ENCODE measurements around the gene NSDHL. TPM values are rescaled to one million over a fixed set of nuclear protein-coding genes. Genes with fewer than 3 reads are reported as not detected.
A peak's percentile ranks its signal among the peaks of the same experiment; 100 is the strongest.

NSDHL gene
- total and polyA plus RNA-seq, 7 donors, result 5.3 to 18.7 (median 9.1) TPM

DNA sequence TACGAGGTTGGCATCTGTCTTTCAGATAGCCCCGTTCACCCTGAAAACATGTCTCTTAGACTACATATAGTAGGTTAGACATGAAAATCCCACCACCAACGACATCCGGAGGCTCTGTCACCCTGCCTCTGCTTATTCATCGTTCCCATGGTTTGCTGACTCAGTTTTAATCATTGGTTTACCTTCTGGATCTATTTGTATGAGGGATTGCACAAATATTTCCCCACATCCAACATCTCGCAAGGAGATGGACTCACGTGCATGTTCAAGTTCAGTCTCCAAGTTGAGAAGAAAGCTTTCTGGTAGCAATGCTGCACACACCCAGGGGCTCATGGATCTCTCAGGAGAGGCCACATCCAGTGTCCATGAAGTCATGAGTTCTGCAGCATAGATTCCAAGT lies 11.1 kb upstream of the NSDHL start:
- DNase-seq (no peak), ATAC-seq (no peak)
- no peaks in the 10 kb centered on the region for H3K4me1 ChIP-seq
- H3K27ac ChIP-seq, result no peak overlapping the region
- 76 to 87% (median 85%) methylated on average over 7 of the region's 7 CpGs for WGBS, 3 donors
- TF ChIP-seq, protein P1, sequence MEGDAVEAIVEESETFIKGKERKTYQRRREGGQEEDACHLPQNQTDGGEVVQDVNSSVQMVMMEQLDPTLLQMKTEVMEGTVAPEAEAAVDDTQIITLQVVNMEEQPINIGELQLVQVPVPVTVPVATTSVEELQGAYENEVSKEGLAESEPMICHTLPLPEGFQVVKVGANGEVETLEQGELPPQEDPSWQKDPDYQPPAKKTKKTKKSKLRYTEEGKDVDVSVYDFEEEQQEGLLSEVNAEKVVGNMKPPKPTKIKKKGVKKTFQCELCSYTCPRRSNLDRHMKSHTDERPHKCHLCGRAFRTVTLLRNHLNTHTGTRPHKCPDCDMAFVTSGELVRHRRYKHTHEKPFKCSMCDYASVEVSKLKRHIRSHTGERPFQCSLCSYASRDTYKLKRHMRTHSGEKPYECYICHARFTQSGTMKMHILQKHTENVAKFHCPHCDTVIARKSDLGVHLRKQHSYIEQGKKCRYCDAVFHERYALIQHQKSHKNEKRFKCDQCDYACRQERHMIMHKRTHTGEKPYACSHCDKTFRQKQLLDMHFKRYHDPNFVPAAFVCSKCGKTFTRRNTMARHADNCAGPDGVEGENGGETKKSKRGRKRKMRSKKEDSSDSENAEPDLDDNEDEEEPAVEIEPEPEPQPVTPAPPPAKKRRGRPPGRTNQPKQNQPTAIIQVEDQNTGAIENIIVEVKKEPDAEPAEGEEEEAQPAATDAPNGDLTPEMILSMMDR (IDR thresholded peaks at IDR 0.05), result no peak
- H3K36me3 ChIP-seq (ENCODE audit: insufficient read depth in 1 of 2, low read depth in 1 of 2), result no peaks in the 10 kb centered on the region
- H3K9me3 ChIP-seq, result no peaks in the 10 kb centered on the region
- H3K27me3 ChIP-seq (ENCODE audit: insufficient read depth in 3 of 3, low read length in 2 of 3), result peaks cover 0 to 16% (median 0%) of the 10 kb centered on the region in 3 donors
- no peak overlapping the region for H3K4me3 ChIP-seq
- intact Hi-C loops (cut with DNase I), result no loop called here

DNA sequence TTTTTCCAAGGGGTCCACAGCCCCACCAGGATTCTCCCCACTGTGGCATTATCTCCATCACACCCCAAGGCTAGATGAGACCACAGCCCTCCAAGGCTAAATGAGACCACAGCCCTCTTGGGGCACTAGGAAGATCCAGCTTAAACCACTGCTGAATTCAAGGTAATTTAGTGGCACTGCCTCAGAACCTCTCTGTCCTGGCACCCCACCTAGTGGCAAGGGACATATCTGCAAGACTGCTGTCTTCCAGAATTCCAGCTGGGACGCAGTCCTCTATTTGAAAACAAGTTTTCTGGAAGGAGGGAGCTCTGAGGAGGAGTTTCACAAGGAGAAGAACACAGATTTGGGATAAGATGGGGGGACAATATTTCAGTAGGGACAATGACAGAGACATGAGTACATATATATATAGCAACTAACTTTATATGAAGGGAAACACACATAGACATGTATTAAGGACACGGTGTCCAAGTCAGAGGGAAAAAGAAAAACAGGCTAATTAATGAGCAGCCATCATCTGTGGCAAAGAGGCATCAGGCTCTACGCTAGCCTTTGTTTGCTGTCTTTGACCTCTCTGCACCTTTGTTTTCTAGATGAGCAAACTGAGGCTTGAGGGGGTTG lies 9.6 kb upstream of the NSDHL start:
- WGBS, 3 donors, result 46 to 51% (median 46%) methylated on average over 3 of the region's 3 CpGs
- no peak for DNase-seq
- Histone ChIP-seq H3K36me3 (ENCODE audit: insufficient read depth in 1 of 2, low read depth in 1 of 2) (no peaks in the 10 kb centered on the region), H3K4me3 (no peak overlapping the region), H3K27ac (no peak overlapping the region), H3K9me3 (no peaks in the 10 kb centered on the region), H3K4me1 (no peaks in the 10 kb centered on the region), H3K27me3 (ENCODE audit: insufficient read depth in 3 of 3, low read length in 2 of 3) (peaks cover 0 to 19% (median 0%) of the 10 kb centered on the region in 3 donors)
- intact Hi-C loops (cut with DNase I), result no loop called here
- ATAC-seq, result no peak
- TF ChIP-seq, protein P1 (IDR thresholded peaks at IDR 0.05), result peak; percentile 47

DNA sequence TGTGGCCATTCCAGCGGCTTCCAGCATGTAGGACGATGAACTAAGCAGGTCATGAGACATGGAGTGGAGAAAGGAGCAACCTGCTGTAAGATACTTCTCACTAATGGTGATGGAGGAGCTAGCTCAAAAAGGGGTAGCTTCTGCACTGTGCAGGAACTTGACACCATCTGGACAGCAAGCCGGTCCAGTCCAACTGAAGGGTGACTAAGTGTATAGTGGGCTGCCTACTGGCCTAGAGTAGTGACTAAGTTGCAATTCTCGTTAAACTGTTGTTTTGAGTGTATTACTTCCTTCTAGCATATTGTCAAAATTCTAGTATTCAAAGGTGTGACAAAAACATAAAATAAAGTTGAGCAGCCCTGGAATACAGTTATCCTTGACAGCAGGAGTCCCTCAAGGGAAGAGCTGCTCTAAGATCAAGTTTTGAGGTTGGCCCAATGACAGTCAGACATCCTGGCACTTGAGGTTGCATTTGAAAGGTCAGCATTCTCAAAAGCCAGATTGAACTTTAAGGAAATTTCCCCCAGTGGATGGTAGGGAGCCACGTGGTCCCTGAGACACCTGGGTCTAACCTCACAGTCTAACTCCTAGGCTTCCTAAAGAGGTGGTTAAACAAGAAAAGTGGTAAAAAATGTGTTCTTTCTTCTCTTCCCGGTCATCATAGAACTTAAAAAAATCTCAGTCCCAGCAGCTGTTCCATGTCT lies 8.3 kb upstream of the NSDHL start:
- no peak for DNase-seq
- TF ChIP-seq, protein P1 (IDR thresholded peaks at IDR 0.05), result no peak
- ATAC-seq, result no peak
- Histone ChIP-seq H3K27me3 (ENCODE audit: insufficient read depth in 3 of 3, low read length in 2 of 3) (peaks cover 0 to 19% (median 0%) of the 10 kb centered on the region in 3 donors), H3K4me1 (no peaks in the 10 kb centered on the region), H3K27ac (no peak overlapping the region), H3K9me3 (no peaks in the 10 kb centered on the region), H3K4me3 (no peak overlapping the region), H3K36me3 (ENCODE audit: insufficient read depth in 1 of 2, low read depth in 1 of 2) (peaks cover 0 to 6% of the 10 kb centered on the region in 2 donors)
- WGBS, 3 donors, result 50 to 67% (median 60%) methylated on average over 6 of the region's 6 CpGs
- intact Hi-C loops (cut with DNase I), result no loop called here

DNA sequence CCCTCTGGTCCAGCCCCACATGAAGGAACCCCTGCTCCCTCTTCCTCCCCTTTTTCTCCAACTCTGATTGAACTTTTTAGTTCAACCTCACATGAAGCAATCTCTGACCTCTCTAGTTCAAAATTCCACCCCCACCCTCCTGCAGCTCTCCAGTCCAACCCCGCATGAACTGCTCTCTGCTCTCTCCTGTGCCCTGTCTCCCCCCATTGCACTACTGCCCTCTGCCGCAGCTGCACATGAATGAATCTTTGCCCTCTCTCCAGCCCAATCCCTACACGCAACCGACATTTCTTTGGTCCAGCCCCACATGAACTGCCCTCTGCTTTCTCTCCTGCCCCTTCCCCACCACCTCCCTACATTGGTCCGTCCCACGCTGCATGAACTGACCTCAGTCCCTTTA lies 7.2 kb upstream of the NSDHL start:
- TF ChIP-seq, protein P1 (IDR thresholded peaks at IDR 0.05), result no peak
- no peak overlapping the region for H3K4me3 ChIP-seq
- no peaks in the 10 kb centered on the region for H3K9me3 ChIP-seq
- H3K27me3 ChIP-seq (ENCODE audit: insufficient read depth in 3 of 3, low read length in 2 of 3), result peaks cover 0 to 19% (median 0%) of the 10 kb centered on the region in 3 donors
- peaks cover 0 to 13% of the 10 kb centered on the region in 2 donors for H3K36me3 ChIP-seq (ENCODE audit: insufficient read depth in 1 of 2, low read depth in 1 of 2)
- DNase-seq, result no peak
- 55 to 62% (median 55%) methylated on average over 6 of the region's 6 CpGs for WGBS, 3 donors
- H3K4me1 ChIP-seq, result no peaks in the 10 kb centered on the region
- intact Hi-C loops (cut with DNase I), result no loop called here
- no peak overlapping the region for H3K27ac ChIP-seq
- no peak for ATAC-seq
